ENCODE data around the gene CENPX. TPM values are rescaled to one million over a fixed set of nuclear protein-coding genes. Genes with fewer than 3 reads are reported as not detected.

The CENPX gene
- total RNA-seq, 1 donor from 2014 or later, result 74.3 TPM

GRCh38 chr17:82013772-82014321 lies 8.8 kb downstream of the CENPX start:
- DNase-seq (ENCODE audit: extremely low read depth, low read depth, low spot score), result no peak

- DNase-seq (ENCODE audit: extremely low read depth, low read depth, low spot score), result no peak
Measured at GRCh38 chr17:82013341-82013740, 9.3 kb downstream of the CENPX start.

- no peak for DNase-seq (ENCODE audit: extremely low read depth, low read depth, low spot score)
Measured at GRCh38 chr17:82012640-82013295, 9.9 kb downstream of the CENPX start.

- no peak for DNase-seq (ENCODE audit: extremely low read depth, low read depth, low spot score)
Measured at GRCh38 chr17:82012261-82012639, 10.4 kb downstream of the CENPX start.

GRCh38 chr17:82011617-82012187 lies 11.0 kb downstream of the CENPX start:
- no peak for DNase-seq (ENCODE audit: extremely low read depth, low read depth, low spot score)

- DNase-seq (ENCODE audit: extremely low read depth, low read depth, low spot score), result no peak
Measured at GRCh38 chr17:82010575-82011525, 11.8 kb downstream of the CENPX start.

- DNase-seq (ENCODE audit: extremely low read depth, low read depth, low spot score), result no peak
Measured at GRCh38 chr17:82009413-82009812, 13.3 kb downstream of the CENPX start.

GRCh38 chr17:82008941-82009405 lies 13.7 kb downstream of the CENPX start:
- DNase-seq (ENCODE audit: extremely low read depth, low read depth, low spot score), result no peak

- no peak for DNase-seq (ENCODE audit: extremely low read depth, low read depth, low spot score)
Measured at GRCh38 chr17:82008258-82008940, 14.3 kb downstream of the CENPX start.

GRCh38 chr17:82007495-82008257 lies 15.0 kb downstream of the CENPX start:
- DNase-seq (ENCODE audit: extremely low read depth, low read depth, low spot score), result no peak

GRCh38 chr17:82007228-82007494 lies 15.5 kb downstream of the CENPX start:
- no peak for DNase-seq (ENCODE audit: extremely low read depth, low read depth, low spot score)

- no peak for DNase-seq (ENCODE audit: extremely low read depth, low read depth, low spot score)
Measured at GRCh38 chr17:82006468-82007227, 16.0 kb downstream of the CENPX start.

- no peak for DNase-seq (ENCODE audit: extremely low read depth, low read depth, low spot score)
Measured at GRCh38 chr17:82005701-82006348, 16.9 kb downstream of the CENPX start.

GRCh38 chr17:82004517-82005455 lies 17.9 kb downstream of the CENPX start:
- DNase-seq (ENCODE audit: extremely low read depth, low read depth, low spot score), result no peak

- DNase-seq (ENCODE audit: extremely low read depth, low read depth, low spot score), result peak; percentile 56
Measured at GRCh38 chr17:82003411-82004381, 19.0 kb downstream of the CENPX start.

GRCh38 chr17:82001571-82002056 lies 21.1 kb downstream of the CENPX start:
- DNase-seq (ENCODE audit: extremely low read depth, low read depth, low spot score), result no peak

All from glomerular endothelial cell (primary cell).